ENCODE results near the gene ALLC.

DNA sequence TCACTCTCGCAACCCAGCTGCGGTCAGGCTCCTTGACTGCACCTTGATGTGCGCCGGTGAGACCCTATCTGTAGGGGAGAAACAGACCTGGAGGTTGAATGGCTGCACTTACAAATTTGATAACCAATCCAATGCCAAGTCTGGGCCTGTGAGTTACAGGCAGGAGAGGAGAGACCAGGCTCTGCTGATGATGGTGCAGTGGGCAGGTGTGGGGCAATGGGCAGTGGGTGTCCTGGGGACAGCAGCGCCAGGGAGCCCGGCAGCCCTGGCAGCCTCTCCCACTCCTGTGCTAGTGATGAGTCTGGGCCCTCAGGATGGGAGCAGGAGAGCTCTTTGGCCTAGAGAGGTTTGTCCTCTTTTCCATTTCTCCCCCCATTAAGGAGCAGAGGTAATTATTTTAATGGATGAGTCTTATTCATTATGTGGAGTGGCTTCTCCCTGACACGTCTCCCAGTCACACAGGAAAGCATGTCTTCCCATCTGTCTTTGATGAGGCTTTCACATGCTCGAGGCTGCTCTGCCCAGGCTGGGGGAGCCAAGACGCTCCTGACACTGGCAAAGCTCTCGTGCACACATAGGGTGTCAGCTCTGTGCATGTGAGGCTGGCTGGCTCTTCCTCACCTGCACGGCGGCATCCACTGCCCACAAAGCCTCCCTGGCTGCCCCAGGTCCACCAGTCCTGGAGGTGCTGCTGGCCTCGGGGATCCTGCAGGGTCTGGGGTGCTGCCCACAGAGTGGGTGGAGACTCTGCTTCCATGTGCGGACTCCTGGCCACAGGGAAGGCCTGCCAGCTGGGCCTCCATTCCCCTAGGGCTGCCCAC is 10.0 kb upstream of the ALLC start:
- TF ChIP-seq, protein P1, sequence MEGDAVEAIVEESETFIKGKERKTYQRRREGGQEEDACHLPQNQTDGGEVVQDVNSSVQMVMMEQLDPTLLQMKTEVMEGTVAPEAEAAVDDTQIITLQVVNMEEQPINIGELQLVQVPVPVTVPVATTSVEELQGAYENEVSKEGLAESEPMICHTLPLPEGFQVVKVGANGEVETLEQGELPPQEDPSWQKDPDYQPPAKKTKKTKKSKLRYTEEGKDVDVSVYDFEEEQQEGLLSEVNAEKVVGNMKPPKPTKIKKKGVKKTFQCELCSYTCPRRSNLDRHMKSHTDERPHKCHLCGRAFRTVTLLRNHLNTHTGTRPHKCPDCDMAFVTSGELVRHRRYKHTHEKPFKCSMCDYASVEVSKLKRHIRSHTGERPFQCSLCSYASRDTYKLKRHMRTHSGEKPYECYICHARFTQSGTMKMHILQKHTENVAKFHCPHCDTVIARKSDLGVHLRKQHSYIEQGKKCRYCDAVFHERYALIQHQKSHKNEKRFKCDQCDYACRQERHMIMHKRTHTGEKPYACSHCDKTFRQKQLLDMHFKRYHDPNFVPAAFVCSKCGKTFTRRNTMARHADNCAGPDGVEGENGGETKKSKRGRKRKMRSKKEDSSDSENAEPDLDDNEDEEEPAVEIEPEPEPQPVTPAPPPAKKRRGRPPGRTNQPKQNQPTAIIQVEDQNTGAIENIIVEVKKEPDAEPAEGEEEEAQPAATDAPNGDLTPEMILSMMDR (IDR thresholded peaks at IDR 0.05) = no peak
- TF ChIP-seq POLR2A (IDR thresholded peaks at IDR 0.05) = no peak

Data from prostate gland (tissue), 2 donors.